ENCODE measurements around the gene FAM98C. TPM values are rescaled to one million over a fixed set of nuclear protein-coding genes. Genes with fewer than 3 reads are reported as not detected.

FAM98C gene
- total RNA-seq: 41.3 TPM
- 10 to 100 TPM; 17.2 to 20.8 (median 19.8) TPM for polyA plus RNA-seq

GRCh38 chr19:38402967-38403674, at the start of gene FAM98C:
Gene FAM98C (plus strand): TSS chr19:38403093. CDS start chr19:38403154, 61 bp downstream.
- Histone ChIP-seq H3K27ac (ENCODE audit: insufficient read depth, low read length, poor library complexity, severe bottlenecking) (peak within 1 kb of the TSS; percentile 82), H3K4me3 (ENCODE audit: low read depth, low read length) (peak within 1 kb of the TSS; percentile 74), H3K4me1 (ENCODE audit: control insufficient read depth, insufficient read depth, low read length, poor library complexity, severe bottlenecking) (peaks cover 13% of the 10 kb centered on the region), H3K9me3 (ENCODE audit: control insufficient read depth in 2 of 2, low read length in 2 of 2) (no peaks in the 10 kb centered on the region), H3K36me3 (ENCODE audit: control insufficient read depth, insufficient read depth, low read length) (peaks cover 14% of the 10 kb centered on the region), H3K27me3 (ENCODE audit: control insufficient read depth, insufficient read depth, low read length) (no peaks in the 10 kb centered on the region)
- Mint-ChIP-seq H3K9me3 (no peaks in the 10 kb centered on the region), H3K27ac (peak within 1 kb of the TSS; percentile 79 to 96 (median 95)), H3K4me3 (peak within 1 kb of the TSS; percentile 90 to 97 (median 95)), H3K36me3 (peaks cover 13% of the 10 kb centered on the region), H3K4me1 (peaks cover 0 to 26% (median 4%) of the 10 kb centered on the region in 4 donors), H3K27me3 (no peaks in the 10 kb centered on the region)
- peak; percentile 96 to 97 for ATAC-seq (ENCODE audit: low read depth in 2 of 2)
- DNase-seq: peak; percentile 96 to 99 (median 99)

- no peaks in the 10 kb centered on the region for H3K36me3 ChIP-seq (ENCODE audit: control insufficient read depth, insufficient read depth, low read length)
- no peaks in the 10 kb centered on the region for H3K4me1 ChIP-seq (ENCODE audit: control insufficient read depth, insufficient read depth, low read length, poor library complexity, severe bottlenecking)
- H3K27me3 ChIP-seq (ENCODE audit: control insufficient read depth, insufficient read depth, low read length): no peaks in the 10 kb centered on the region
- no peak for ATAC-seq (ENCODE audit: low read depth in 2 of 2)
- DNase-seq: no peak
- H3K27ac Mint-ChIP-seq: no peak overlapping the region
- H3K9me3 Mint-ChIP-seq: peaks cover 0 to 2% (median 0%) of the 10 kb centered on the region in 7 donors
- H3K4me3 Mint-ChIP-seq: no peak overlapping the region
- H3K4me3 ChIP-seq (ENCODE audit: low read depth, low read length): no peak overlapping the region
- H3K9me3 ChIP-seq (ENCODE audit: control insufficient read depth in 2 of 2, low read length in 2 of 2): no peaks in the 10 kb centered on the region
- peaks cover 25% of the 10 kb centered on the region for H3K27me3 Mint-ChIP-seq
- no peaks in the 10 kb centered on the region for H3K36me3 Mint-ChIP-seq
- peaks cover 0 to 6% (median 2%) of the 10 kb centered on the region in 4 donors for H3K4me1 Mint-ChIP-seq
- no peak overlapping the region for H3K27ac ChIP-seq (ENCODE audit: insufficient read depth, low read length, poor library complexity, severe bottlenecking)
These were observed 46.9 kb upstream of the FAM98C start for GRCh38 chr19:38355728-38356725.

GRCh38 chr19:38358071-38358470, 44.8 kb upstream of the FAM98C start:
- Histone ChIP-seq H3K9me3 (ENCODE audit: control insufficient read depth in 2 of 2, low read length in 2 of 2) (no peaks in the 10 kb centered on the region), H3K4me1 (ENCODE audit: control insufficient read depth, insufficient read depth, low read length, poor library complexity, severe bottlenecking) (peaks cover 16% of the 10 kb centered on the region), H3K27ac (ENCODE audit: insufficient read depth, low read length, poor library complexity, severe bottlenecking) (no peak overlapping the region), H3K36me3 (ENCODE audit: control insufficient read depth, insufficient read depth, low read length) (no peaks in the 10 kb centered on the region), H3K27me3 (ENCODE audit: control insufficient read depth, insufficient read depth, low read length) (no peaks in the 10 kb centered on the region), H3K4me3 (ENCODE audit: low read depth, low read length) (no peak overlapping the region)
- no peak for DNase-seq
- no peak for ATAC-seq (ENCODE audit: low read depth in 2 of 2)
- Mint-ChIP-seq H3K27me3 (peaks cover 32% of the 10 kb centered on the region), H3K27ac (peak overlapping the region in 1 of 3 donors; percentile 47), H3K36me3 (no peaks in the 10 kb centered on the region), H3K4me3 (no peak overlapping the region), H3K4me1 (peaks cover 0 to 14% (median 6%) of the 10 kb centered on the region in 4 donors), H3K9me3 (peaks cover 0 to 2% (median 0%) of the 10 kb centered on the region in 7 donors)

DNA sequence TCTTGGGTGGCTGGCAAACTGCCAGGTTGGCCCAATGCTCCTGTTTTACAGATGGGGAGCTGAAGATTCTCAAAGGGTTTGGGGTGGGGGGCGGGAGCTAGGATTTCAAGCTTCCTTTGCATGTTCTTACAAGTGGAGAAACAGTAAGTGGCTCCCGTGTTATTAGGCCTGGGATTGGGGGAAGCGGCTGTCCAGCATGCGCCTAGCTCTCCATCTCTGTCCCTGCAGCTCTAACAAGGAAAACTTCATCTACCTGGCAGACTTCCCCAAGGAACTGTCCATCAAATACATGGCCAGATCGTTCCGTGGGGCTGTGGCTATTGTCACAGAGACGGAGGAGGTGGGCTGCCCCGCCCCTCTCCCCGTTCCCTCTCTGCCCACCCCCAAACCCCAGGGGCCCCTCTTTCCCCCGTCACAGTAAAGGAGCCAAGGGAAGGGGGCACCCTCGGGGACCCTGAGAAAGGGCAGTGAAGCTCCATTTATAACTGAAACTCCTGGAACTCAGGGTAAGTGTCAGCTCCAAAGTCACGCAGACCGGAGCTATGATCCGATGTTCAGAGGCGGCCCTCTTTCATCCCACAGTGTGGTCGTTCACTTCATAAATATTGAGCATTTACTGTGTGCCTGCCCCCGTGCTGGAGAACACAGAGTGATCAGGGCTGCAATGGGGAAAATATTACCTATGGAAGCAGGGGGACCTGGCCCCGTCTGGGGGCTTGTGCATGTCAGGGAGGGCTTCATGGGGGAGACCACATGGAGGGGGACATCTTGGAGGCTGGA, 43.5 kb upstream of the FAM98C start:
- H3K27ac ChIP-seq (ENCODE audit: insufficient read depth, low read length, poor library complexity, severe bottlenecking): no peak overlapping the region
- Mint-ChIP-seq H3K4me1 (peaks cover 0 to 18% (median 6%) of the 10 kb centered on the region in 4 donors), H3K27me3 (peaks cover 32% of the 10 kb centered on the region), H3K4me3 (peak overlapping the region in 3 of 4 donors; percentile 2 to 65 (median 34)), H3K9me3 (peaks cover 0 to 2% (median 0%) of the 10 kb centered on the region in 7 donors), H3K27ac (peak overlapping the region in 1 of 3 donors; percentile 81), H3K36me3 (no peaks in the 10 kb centered on the region)
- H3K4me1 ChIP-seq (ENCODE audit: control insufficient read depth, insufficient read depth, low read length, poor library complexity, severe bottlenecking): peaks cover 18% of the 10 kb centered on the region
- ATAC-seq (ENCODE audit: low read depth in 2 of 2) (no peak), DNase-seq (no peak)
- H3K36me3 ChIP-seq (ENCODE audit: control insufficient read depth, insufficient read depth, low read length): no peaks in the 10 kb centered on the region
- no peaks in the 10 kb centered on the region for H3K9me3 ChIP-seq (ENCODE audit: control insufficient read depth in 2 of 2, low read length in 2 of 2)
- H3K4me3 ChIP-seq (ENCODE audit: low read depth, low read length): no peak overlapping the region
- H3K27me3 ChIP-seq (ENCODE audit: control insufficient read depth, insufficient read depth, low read length): no peaks in the 10 kb centered on the region

- no peaks in the 10 kb centered on the region for H3K36me3 Mint-ChIP-seq
- no peak overlapping the region for H3K4me3 ChIP-seq (ENCODE audit: low read depth, low read length)
- H3K9me3 Mint-ChIP-seq: peaks cover 0 to 3% (median 0%) of the 10 kb centered on the region in 7 donors
- H3K36me3 ChIP-seq (ENCODE audit: control insufficient read depth, insufficient read depth, low read length): no peaks in the 10 kb centered on the region
- H3K4me1 ChIP-seq (ENCODE audit: control insufficient read depth, insufficient read depth, low read length, poor library complexity, severe bottlenecking): peaks cover 18% of the 10 kb centered on the region
- H3K27ac Mint-ChIP-seq: peak overlapping the region in 1 of 3 donors; percentile 81
- H3K4me1 Mint-ChIP-seq: peaks cover 0 to 18% (median 6%) of the 10 kb centered on the region in 4 donors
- no peaks in the 10 kb centered on the region for H3K9me3 ChIP-seq (ENCODE audit: control insufficient read depth in 2 of 2, low read length in 2 of 2)
- H3K27me3 Mint-ChIP-seq: peaks cover 32% of the 10 kb centered on the region
- H3K27ac ChIP-seq (ENCODE audit: insufficient read depth, low read length, poor library complexity, severe bottlenecking): no peak overlapping the region
- DNase-seq (no peak), ATAC-seq (ENCODE audit: low read depth in 2 of 2) (no peak)
- peak overlapping the region; percentile 54 to 87 (median 77) for H3K4me3 Mint-ChIP-seq
- H3K27me3 ChIP-seq (ENCODE audit: control insufficient read depth, insufficient read depth, low read length): no peaks in the 10 kb centered on the region
These were observed 42.5 kb upstream of the FAM98C start for GRCh38 chr19:38360351-38360750.

DNA sequence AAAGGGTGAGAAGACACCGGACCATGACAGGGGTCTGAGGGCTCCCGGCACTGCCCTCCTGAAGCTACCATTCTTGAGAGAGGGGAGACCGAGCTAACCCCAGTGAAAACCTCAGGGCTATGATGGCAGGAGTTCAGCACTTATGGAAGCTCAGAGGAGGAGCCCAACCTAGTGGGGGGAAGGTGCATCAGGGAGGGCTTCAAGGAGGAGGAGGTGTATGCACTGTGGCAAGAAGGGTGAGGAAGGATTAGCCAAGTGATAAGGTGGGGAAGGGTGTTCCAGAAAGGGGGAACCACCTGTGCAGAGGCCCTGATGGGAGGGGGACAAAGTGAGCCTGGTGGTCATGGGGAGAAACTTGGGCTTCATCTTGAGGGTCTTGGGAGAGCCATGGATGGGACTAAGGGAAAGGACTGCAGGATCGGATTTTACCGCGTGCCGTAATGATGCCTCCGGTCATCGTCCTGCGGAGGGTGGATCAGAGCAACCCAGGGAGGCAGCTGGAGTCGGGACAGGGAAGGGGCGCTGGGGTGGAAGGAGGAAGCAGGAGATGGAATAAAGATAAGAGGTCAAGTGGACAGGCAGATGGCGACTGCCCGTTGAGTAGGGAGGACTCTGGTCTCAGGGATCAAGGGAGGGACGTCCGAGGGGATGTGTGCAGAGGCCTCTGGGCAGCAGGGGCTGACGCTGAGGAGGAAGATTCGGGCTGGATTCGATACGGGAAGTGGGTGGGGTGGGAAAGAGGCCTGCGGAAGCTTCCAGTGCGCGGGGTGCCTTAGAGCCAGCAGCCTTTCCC, 41.9 kb upstream of the FAM98C start:
- peaks cover 18% of the 10 kb centered on the region for H3K4me1 ChIP-seq (ENCODE audit: control insufficient read depth, insufficient read depth, low read length, poor library complexity, severe bottlenecking)
- ATAC-seq (ENCODE audit: low read depth in 2 of 2) (no peak), DNase-seq (no peak)
- peak overlapping the region; percentile 26 for H3K4me3 ChIP-seq (ENCODE audit: low read depth, low read length)
- Mint-ChIP-seq H3K4me1 (peaks cover 0 to 18% (median 6%) of the 10 kb centered on the region in 4 donors), H3K9me3 (peaks cover 0 to 3% (median 0%) of the 10 kb centered on the region in 7 donors), H3K27me3 (peaks cover 30% of the 10 kb centered on the region), H3K36me3 (no peaks in the 10 kb centered on the region), H3K4me3 (peak overlapping the region; percentile 54 to 87 (median 77)), H3K27ac (peak overlapping the region in 2 of 3 donors; percentile 33 to 38)
- no peak overlapping the region for H3K27ac ChIP-seq (ENCODE audit: insufficient read depth, low read length, poor library complexity, severe bottlenecking)
- H3K36me3 ChIP-seq (ENCODE audit: control insufficient read depth, insufficient read depth, low read length): no peaks in the 10 kb centered on the region
- H3K27me3 ChIP-seq (ENCODE audit: control insufficient read depth, insufficient read depth, low read length): no peaks in the 10 kb centered on the region
- H3K9me3 ChIP-seq (ENCODE audit: control insufficient read depth in 2 of 2, low read length in 2 of 2): no peaks in the 10 kb centered on the region
